Liver (tissue), 9 donors: ENCODE measurements around the gene KIF3C. TPM values are rescaled to one million over a fixed set of nuclear protein-coding genes. Genes with fewer than 3 reads are reported as not detected.

Source experiments
- DNase-seq: peaks from one replicate; pipeline ENCODE4 v3.0.0-alpha.2; 2017; ENCODE audit warnings: low spot score
- H3K27ac ChIP-seq, 2 donors: one replicate each; pipeline ENCODE4 v1.7.0; 2013; ENCODE audit warnings: inconsistent platforms in 2 of 2, low read length in 2 of 2, control low read depth in 1 of 2, low read depth in 1 of 2, mild to moderate bottlenecking in 1 of 2
- H3K27me3 ChIP-seq, 4 donors: one replicate each; pipeline versions ENCODE4 v1.6.1 to v1.7.0; 2013; ENCODE audit warnings: low read length in 3 of 4, inconsistent platforms in 1 of 4, mild to moderate bottlenecking in 1 of 4, moderate library complexity in 1 of 4; ENCODE audit not compliant: control insufficient read depth in 4 of 4, insufficient read depth in 4 of 4
- H3K36me3 ChIP-seq, 4 donors: one replicate each; pipeline versions ENCODE4 v1.6.1 to v1.7.0; 2013; ENCODE audit warnings: low read length in 3 of 4, mild to moderate bottlenecking in 3 of 4, low read depth in 1 of 4, moderate library complexity in 1 of 4; ENCODE audit not compliant: control insufficient read depth in 4 of 4, insufficient read depth in 3 of 4
- H3K4me1 ChIP-seq, 4 donors: one replicate each; pipeline versions ENCODE4 v1.6.1 to v1.7.0; 2013; ENCODE audit warnings: low read length in 3 of 4, mild to moderate bottlenecking in 3 of 4, moderate library complexity in 1 of 4; ENCODE audit not compliant: control insufficient read depth in 4 of 4, insufficient read depth in 4 of 4
- H3K4me3 ChIP-seq, 3 donors: one replicate each; pipeline versions ENCODE4 v1.6.1 to v1.7.0; 2013; ENCODE audit warnings: low read length in 3 of 3, control low read depth in 1 of 3, low read depth in 1 of 3, mild to moderate bottlenecking in 1 of 3
- H3K9ac ChIP-seq, 2 donors: one replicate each; pipeline ENCODE4 v1.7.0; 2013; ENCODE audit warnings: low read length in 2 of 2, mild to moderate bottlenecking in 2 of 2, moderate library complexity in 2 of 2, control low read depth in 1 of 2, low read depth in 1 of 2
- H3K9me3 ChIP-seq, 4 donors: one replicate each; pipeline versions ENCODE4 v1.6.1 to v1.7.0; 2013; ENCODE audit warnings: low read length in 3 of 4; ENCODE audit not compliant: control insufficient read depth in 4 of 4
- CTCF ChIP-seq: fragments of 150-350 bp; IDR thresholded peaks from 2 replicates; pipeline ENCODE4 v1.5.1; 2017; ENCODE audit warnings: improper control_type of control experiment, low read depth, low read length; ENCODE audit not compliant: missing input control
- EGR1 ChIP-seq, 2 donors: IDR thresholded peaks; 2 replicates each; pipeline ENCODE4 v1.6.1; 2016 to 2018; ENCODE audit warnings: antibody characterized with exemption in 2 of 2, low read depth in 2 of 2
- FOXA1 ChIP-seq: IDR thresholded peaks from 2 replicates; pipeline ENCODE4 v1.6.1; 2016; ENCODE audit warnings: antibody characterized with exemption
- FOXA2 ChIP-seq: IDR thresholded peaks from 2 replicates; pipeline ENCODE4 v1.6.1; 2016; ENCODE audit warnings: antibody characterized with exemption
- GABPA ChIP-seq, 2 donors: IDR thresholded peaks in 1 of 2; conservative IDR thresholded peaks in 1 of 2; 2 replicates each; pipeline ENCODE4 v1.6.1; 2016; ENCODE audit warnings: antibody characterized with exemption in 2 of 2, mild to moderate bottlenecking in 1 of 2, moderate library complexity in 1 of 2
- HNF4A ChIP-seq, 2 donors: conservative IDR thresholded peaks; 2 replicates each; pipeline ENCODE4 v1.6.1; 2016; ENCODE audit warnings: antibody characterized with exemption in 2 of 2, mild to moderate bottlenecking in 2 of 2
- HNF4G ChIP-seq: IDR thresholded peaks from 2 replicates; pipeline ENCODE4 v1.6.1; 2016; ENCODE audit warnings: antibody characterized with exemption
- JUND ChIP-seq, 2 donors: IDR thresholded peaks; 2 replicates each; pipeline ENCODE4 v1.6.1; 2016; ENCODE audit warnings: antibody characterized with exemption in 2 of 2
- REST ChIP-seq: IDR thresholded peaks from 2 replicates; pipeline ENCODE4 v1.6.1; 2016; ENCODE audit warnings: antibody characterized with exemption, mild to moderate bottlenecking
- RXRA ChIP-seq, 2 donors: IDR thresholded peaks; 2 replicates each; pipeline ENCODE4 v1.6.1; 2017 to 2018; ENCODE audit warnings: antibody characterized with exemption in 2 of 2, mild to moderate bottlenecking in 1 of 2
- SP1 ChIP-seq: IDR thresholded peaks from 2 replicates; pipeline ENCODE4 v1.6.1; 2018; ENCODE audit warnings: antibody characterized with exemption, mild to moderate bottlenecking
- YY1 ChIP-seq: IDR thresholded peaks from 2 replicates; pipeline ENCODE4 v1.6.1; 2016; ENCODE audit warnings: antibody characterized with exemption, mild to moderate bottlenecking
- WGBS: extraction: QIAGEN DNeasy Blood & Tissue Kit; methylation state at CpG from one replicate; pipeline ENCODE4 v1.1.7; 2013; 5-methylcytosine and 5-hydroxymethylcytosine counted together
- polyA plus RNA-seq, 2 donors: library from polyadenylated mRNA; stranded (reverse) in 1 of 2; unstranded in 1 of 2; fragments of 200-250 nt in 1 of 2; fragments of >200 nt in 1 of 2; fragmentation: Nextera tagmentation in 1 of 2; extraction: Ambion mirVana in 1 of 2; gene quantifications; one replicate each; pipeline versions ENCODE4 v1.2.1 to v1.2.3, GENCODE V29; 2013 to 2015
- total RNA-seq, 2 donors: library from RNA; depleted of rRNA; stranded (reverse); fragments of >200 nt; gene quantifications; one replicate each; pipeline ENCODE4 v1.2.3, GENCODE V29; 2014
- TF ChIP-seq, protein P1 (sequence below): IDR thresholded peaks from 2 replicates; pipeline ENCODE4 v1.6.1; 2016; ENCODE audit warnings: antibody characterized with exemption
- TF ChIP-seq, protein P2 (sequence below): IDR thresholded peaks from 2 replicates; pipeline ENCODE4 v1.6.1; 2016; ENCODE audit warnings: antibody characterized with exemption
- donor health status: healthy.
- donor health status: healthy.
- donor health status: healthy.
- donor health status: healthy.
- donor health status: healthy.

The KIF3C gene
- total and polyA plus RNA-seq, 4 donors = 0.26 to 0.93 (median 0.67) TPM

- Histone ChIP-seq H3K27ac (no peak overlapping the region), H3K27me3 (no peaks in the 10 kb centered on the region), H3K4me3 (no peak overlapping the region), H3K9ac (no peak overlapping the region), H3K4me1 (no peaks in the 10 kb centered on the region), H3K9me3 (no peaks in the 10 kb centered on the region), H3K36me3 (peaks cover 0 to 2% (median 0%) of the 10 kb centered on the region in 4 donors)
- no peak for TF ChIP-seq HNF4G
- no peak for TF ChIP-seq CTCF
- TF ChIP-seq RXRA (IDR thresholded peaks at IDR 0.05) = no peak
- TF ChIP-seq FOXA1 = no peak
- no peak for TF ChIP-seq REST
- no peak for TF ChIP-seq FOXA2
- TF ChIP-seq EGR1 (IDR thresholded peaks at IDR 0.05; ENCODE audit: low read depth in 2 of 2) = no peak
- TF ChIP-seq SP1 = no peak
- TF ChIP-seq JUND (IDR thresholded peaks at IDR 0.05) = no peak
- TF ChIP-seq YY1 = no peak
- TF ChIP-seq GABPA (IDR thresholded peaks at IDR 0.05 in 1 of 2, conservative IDR thresholded peaks at IDR 0.05 in 1 of 2) = no peak
- TF ChIP-seq, protein P1, sequence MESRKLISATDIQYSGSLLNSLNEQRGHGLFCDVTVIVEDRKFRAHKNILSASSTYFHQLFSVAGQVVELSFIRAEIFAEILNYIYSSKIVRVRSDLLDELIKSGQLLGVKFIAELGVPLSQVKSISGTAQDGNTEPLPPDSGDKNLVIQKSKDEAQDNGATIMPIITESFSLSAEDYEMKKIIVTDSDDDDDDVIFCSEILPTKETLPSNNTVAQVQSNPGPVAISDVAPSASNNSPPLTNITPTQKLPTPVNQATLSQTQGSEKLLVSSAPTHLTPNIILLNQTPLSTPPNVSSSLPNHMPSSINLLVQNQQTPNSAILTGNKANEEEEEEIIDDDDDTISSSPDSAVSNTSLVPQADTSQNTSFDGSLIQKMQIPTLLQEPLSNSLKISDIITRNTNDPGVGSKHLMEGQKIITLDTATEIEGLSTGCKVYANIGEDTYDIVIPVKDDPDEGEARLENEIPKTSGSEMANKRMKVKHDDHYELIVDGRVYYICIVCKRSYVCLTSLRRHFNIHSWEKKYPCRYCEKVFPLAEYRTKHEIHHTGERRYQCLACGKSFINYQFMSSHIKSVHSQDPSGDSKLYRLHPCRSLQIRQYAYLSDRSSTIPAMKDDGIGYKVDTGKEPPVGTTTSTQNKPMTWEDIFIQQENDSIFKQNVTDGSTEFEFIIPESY = no peak
- no peak for TF ChIP-seq HNF4A (conservative IDR thresholded peaks at IDR 0.05)
- TF ChIP-seq, protein P2, sequence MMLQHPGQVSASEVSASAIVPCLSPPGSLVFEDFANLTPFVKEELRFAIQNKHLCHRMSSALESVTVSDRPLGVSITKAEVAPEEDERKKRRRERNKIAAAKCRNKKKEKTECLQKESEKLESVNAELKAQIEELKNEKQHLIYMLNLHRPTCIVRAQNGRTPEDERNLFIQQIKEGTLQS = no peak
- DNase-seq = no peak
- 74% methylated on average over 8 of the region's 8 CpGs for WGBS
Measured at GRCh38 chr2:25939257-25939668, 43.0 kb downstream of the KIF3C start.

- 94% methylated on average over 6 of the region's 6 CpGs for WGBS
- peaks cover 0 to 2% (median 0%) of the 10 kb centered on the region in 4 donors for H3K36me3 ChIP-seq
- H3K27me3 ChIP-seq = no peaks in the 10 kb centered on the region
- no peaks in the 10 kb centered on the region for H3K4me1 ChIP-seq
- no peak for DNase-seq
- no peak overlapping the region for H3K9ac ChIP-seq
- H3K27ac ChIP-seq = no peak overlapping the region
- TF ChIP-seq FOXA1 = no peak
- H3K9me3 ChIP-seq = no peaks in the 10 kb centered on the region
- no peak overlapping the region for H3K4me3 ChIP-seq
Measured at GRCh38 chr2:25938345-25938744, 44.0 kb downstream of the KIF3C start.
